Measurements from ENCODE around the gene IFT80. TPM values are rescaled to one million over a fixed set of nuclear protein-coding genes. Genes with fewer than 3 reads are reported as not detected.

IFT80 gene
- total and polyA plus RNA-seq, 10 of the 15 experiments (the other 5 are each of a cell fraction or from before 2014, with no cell fraction given): 6.5 to 21.5 (median 14.1) TPM

DNA sequence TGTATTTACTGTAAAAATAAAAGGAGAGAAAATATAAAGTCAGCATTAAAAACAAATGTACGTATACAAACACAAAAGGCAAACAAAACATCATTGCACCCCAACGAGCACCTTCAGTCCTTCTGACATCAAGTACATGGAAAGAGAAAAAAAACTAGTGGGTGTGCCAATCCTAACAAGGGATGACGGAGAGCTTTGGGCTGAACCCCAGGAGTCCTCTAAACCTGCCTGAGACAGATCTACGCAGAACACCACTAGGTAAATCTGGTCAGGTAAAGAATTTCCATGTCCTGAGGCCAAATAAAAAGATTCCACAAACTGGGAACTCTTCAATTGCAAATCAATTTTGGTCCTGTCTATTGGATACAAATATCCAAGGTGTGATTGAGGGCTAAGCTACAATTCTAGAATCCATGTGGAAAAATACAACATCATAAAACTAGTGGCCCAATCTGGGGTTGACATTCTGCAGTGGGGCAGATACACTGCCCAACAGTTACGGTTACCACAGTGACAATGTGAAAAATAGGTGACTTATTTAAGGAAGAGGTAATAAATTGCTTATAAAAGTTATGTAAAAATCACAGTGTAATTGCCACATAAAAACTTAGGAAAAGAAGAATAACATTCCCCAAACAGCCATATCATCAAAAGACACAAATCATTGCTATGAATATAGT is 14.2 kb downstream of the IFT80 start (continued):
- TF ChIP-seq CEBPZ (IDR thresholded peaks at IDR 0.05; ENCODE audit: low read depth, low read length) (no peak), WRNIP1 (IDR thresholded peaks at IDR 0.05; ENCODE audit: borderline replicate concordance, low read depth, low read length) (no peak), ZNF274 (IDR thresholded peaks at IDR 0.05; ENCODE audit: insufficient read depth, insufficient read length) (no peak), SP1 (IDR thresholded peaks at IDR 0.05; ENCODE audit: low read depth, low read length) (no peak), MEF2B (IDR thresholded peaks at IDR 0.05; ENCODE audit: partially characterized antibody, poor library complexity, severe bottlenecking) (no peak), SREBF1 (IDR thresholded peaks at IDR 0.05; ENCODE audit: low read length) (no peak), ZNF24 (IDR thresholded peaks at IDR 0.05) (no peak), DPF2 (IDR thresholded peaks at IDR 0.05) (no peak), TCF7 (IDR thresholded peaks at IDR 0.05; ENCODE audit: borderline replicate concordance) (no peak), ZNF622 (IDR thresholded peaks at IDR 0.05) (no peak), NFXL1 (IDR thresholded peaks at IDR 0.05; ENCODE audit: borderline replicate concordance) (no peak), NR2C2 (IDR thresholded peaks at IDR 0.05; ENCODE audit: borderline replicate concordance, control insufficient read depth, insufficient read length, low read depth) (no peak), JUND (IDR thresholded peaks at IDR 0.05; ENCODE audit: low read depth, low read length) (no peak)
- TF ChIP-seq, protein P1, sequence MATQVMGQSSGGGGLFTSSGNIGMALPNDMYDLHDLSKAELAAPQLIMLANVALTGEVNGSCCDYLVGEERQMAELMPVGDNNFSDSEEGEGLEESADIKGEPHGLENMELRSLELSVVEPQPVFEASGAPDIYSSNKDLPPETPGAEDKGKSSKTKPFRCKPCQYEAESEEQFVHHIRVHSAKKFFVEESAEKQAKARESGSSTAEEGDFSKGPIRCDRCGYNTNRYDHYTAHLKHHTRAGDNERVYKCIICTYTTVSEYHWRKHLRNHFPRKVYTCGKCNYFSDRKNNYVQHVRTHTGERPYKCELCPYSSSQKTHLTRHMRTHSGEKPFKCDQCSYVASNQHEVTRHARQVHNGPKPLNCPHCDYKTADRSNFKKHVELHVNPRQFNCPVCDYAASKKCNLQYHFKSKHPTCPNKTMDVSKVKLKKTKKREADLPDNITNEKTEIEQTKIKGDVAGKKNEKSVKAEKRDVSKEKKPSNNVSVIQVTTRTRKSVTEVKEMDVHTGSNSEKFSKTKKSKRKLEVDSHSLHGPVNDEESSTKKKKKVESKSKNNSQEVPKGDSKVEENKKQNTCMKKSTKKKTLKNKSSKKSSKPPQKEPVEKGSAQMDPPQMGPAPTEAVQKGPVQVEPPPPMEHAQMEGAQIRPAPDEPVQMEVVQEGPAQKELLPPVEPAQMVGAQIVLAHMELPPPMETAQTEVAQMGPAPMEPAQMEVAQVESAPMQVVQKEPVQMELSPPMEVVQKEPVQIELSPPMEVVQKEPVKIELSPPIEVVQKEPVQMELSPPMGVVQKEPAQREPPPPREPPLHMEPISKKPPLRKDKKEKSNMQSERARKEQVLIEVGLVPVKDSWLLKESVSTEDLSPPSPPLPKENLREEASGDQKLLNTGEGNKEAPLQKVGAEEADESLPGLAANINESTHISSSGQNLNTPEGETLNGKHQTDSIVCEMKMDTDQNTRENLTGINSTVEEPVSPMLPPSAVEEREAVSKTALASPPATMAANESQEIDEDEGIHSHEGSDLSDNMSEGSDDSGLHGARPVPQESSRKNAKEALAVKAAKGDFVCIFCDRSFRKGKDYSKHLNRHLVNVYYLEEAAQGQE (IDR thresholded peaks at IDR 0.05; ENCODE audit: low read depth, low read length): no peak
- TF ChIP-seq, protein P2, sequence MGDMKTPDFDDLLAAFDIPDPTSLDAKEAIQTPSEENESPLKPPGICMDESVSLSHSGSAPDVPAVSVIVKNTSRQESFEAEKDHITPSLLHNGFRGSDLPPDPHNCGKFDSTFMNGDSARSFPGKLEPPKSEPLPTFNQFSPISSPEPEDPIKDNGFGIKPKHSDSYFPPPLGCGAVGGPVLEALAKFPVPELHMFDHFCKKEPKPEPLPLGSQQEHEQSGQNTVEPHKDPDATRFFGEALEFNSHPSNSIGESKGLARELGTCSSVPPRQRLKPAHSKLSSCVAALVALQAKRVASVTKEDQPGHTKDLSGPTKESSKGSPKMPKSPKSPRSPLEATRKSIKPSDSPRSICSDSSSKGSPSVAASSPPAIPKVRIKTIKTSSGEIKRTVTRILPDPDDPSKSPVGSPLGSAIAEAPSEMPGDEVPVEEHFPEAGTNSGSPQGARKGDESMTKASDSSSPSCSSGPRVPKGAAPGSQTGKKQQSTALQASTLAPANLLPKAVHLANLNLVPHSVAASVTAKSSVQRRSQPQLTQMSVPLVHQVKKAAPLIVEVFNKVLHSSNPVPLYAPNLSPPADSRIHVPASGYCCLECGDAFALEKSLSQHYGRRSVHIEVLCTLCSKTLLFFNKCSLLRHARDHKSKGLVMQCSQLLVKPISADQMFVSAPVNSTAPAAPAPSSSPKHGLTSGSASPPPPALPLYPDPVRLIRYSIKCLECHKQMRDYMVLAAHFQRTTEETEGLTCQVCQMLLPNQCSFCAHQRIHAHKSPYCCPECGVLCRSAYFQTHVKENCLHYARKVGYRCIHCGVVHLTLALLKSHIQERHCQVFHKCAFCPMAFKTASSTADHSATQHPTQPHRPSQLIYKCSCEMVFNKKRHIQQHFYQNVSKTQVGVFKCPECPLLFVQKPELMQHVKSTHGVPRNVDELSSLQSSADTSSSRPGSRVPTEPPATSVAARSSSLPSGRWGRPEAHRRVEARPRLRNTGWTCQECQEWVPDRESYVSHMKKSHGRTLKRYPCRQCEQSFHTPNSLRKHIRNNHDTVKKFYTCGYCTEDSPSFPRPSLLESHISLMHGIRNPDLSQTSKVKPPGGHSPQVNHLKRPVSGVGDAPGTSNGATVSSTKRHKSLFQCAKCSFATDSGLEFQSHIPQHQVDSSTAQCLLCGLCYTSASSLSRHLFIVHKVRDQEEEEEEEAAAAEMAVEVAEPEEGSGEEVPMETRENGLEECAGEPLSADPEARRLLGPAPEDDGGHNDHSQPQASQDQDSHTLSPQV (IDR thresholded peaks at IDR 0.05): no peak

All from GM12878 (cell line).